ENCODE results near the gene ESYT3.

The ESYT3 gene

DNA sequence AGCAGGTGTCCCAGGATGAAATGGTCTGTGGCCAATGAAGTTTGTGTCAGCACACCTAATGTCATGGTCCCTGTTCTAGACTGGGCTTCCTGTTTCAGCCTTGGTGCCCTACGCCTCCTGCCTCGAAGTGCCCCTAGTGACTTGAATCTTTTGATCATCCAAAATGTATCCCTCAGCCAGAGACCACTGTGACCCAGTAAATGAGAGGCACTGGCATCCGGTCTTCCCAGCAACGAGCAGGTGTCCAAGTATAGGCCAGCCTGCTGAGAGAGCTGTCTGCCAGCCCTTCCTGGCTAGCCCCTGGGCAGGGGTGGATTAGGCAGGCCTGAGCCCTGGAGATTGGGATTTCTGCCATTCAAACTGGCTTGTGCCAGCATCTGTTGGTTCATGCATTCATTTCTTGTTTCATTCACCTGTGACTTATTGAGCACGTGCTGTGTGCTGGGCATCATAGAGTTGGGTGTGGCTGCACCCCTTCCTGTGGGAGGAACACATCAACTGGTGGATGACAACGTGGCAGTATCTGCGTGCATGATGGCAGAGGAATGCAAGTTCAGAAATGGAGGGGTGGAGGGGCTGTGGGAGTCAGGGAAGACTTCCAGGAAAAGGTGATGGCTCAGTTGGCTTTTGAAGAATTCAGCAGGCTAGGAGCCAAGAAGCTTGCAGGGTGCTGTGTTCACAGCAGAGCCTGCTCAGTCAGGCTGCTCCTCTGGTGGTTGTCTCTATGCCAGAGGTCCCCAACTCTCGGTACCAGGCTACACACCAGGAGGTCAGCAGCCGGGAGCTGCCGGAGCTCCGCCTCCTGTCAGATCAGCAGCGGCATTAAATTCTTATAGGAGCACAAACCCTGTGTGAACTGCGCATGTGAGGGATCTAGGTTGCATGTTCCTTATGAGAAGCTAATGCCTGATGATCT, 21.6 kb downstream of the ESYT3 start:
- Histone ChIP-seq H3K27me3 (ENCODE audit: insufficient read depth, low read length) (no peaks in the 10 kb centered on the region), H3K4me1 (ENCODE audit: control insufficient read depth, insufficient read depth, low read length, unreplicated experiment) (no peaks in the 10 kb centered on the region), H2AFZ (ENCODE audit: low read length, unreplicated experiment) (no peak overlapping the region), H3K4me3 (ENCODE audit: low read depth, low read length) (no peak overlapping the region), H3K79me2 (ENCODE audit: control insufficient read depth, insufficient read depth, low read length, unreplicated experiment) (no peaks in the 10 kb centered on the region), H3K36me3 (ENCODE audit: insufficient read depth, low read length) (no peaks in the 10 kb centered on the region), H3K27ac (ENCODE audit: low read depth, low read length) (no peak overlapping the region)

DNA sequence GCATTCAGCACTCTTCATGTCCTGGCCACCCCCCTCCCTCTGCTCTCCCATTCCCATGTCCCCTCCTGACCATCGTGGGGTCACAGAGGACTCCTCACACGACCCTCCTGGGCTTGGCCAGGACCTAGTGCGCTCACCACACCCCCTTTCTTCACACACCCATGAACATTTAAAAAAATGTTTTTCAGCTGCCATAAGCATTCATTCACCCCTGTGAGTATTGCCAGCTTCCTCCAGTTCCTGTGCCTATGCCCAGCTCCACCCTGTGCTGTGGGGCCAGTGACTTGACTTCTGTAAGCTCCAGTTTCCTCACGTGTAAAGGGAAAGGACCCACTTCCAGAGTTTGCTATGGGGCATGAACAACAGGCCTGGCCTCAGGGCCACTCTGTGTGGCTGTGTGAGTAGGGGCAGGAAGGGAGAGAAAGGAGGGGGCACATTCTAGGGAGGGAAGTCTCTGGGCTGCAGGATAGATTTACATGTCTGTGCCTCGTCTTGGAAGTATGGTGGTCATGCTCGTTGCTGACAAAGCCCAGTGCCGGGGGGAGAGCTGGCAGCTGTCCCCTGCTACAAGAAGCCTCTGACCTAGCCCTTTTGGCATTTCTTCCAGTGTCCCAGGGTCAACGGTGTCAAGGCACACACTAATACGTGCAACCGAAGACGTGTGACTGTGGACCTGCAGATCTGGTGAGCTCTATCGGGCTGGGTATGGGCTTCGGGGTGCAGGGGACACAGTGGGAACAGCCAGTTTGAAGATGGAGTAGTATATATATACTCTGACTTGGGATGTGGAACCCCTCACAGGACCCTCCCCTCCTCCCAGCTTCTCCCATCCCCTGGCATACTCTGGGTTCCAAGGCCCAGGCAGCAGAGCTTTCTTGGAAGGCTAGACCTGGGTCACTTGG, 22.8 kb downstream of the ESYT3 start:
- no peak overlapping the region for H3K27ac ChIP-seq (ENCODE audit: low read depth, low read length)
- H3K4me3 ChIP-seq (ENCODE audit: low read depth, low read length), result no peak overlapping the region
- no peak overlapping the region for H2AFZ ChIP-seq (ENCODE audit: low read length, unreplicated experiment)
- peaks cover 2% of the 10 kb centered on the region for H3K4me1 ChIP-seq (ENCODE audit: control insufficient read depth, insufficient read depth, low read length, unreplicated experiment)
- H3K27me3 ChIP-seq (ENCODE audit: insufficient read depth, low read length), result no peaks in the 10 kb centered on the region
- no peaks in the 10 kb centered on the region for H3K79me2 ChIP-seq (ENCODE audit: control insufficient read depth, insufficient read depth, low read length, unreplicated experiment)
- no peaks in the 10 kb centered on the region for H3K36me3 ChIP-seq (ENCODE audit: insufficient read depth, low read length)

DNA sequence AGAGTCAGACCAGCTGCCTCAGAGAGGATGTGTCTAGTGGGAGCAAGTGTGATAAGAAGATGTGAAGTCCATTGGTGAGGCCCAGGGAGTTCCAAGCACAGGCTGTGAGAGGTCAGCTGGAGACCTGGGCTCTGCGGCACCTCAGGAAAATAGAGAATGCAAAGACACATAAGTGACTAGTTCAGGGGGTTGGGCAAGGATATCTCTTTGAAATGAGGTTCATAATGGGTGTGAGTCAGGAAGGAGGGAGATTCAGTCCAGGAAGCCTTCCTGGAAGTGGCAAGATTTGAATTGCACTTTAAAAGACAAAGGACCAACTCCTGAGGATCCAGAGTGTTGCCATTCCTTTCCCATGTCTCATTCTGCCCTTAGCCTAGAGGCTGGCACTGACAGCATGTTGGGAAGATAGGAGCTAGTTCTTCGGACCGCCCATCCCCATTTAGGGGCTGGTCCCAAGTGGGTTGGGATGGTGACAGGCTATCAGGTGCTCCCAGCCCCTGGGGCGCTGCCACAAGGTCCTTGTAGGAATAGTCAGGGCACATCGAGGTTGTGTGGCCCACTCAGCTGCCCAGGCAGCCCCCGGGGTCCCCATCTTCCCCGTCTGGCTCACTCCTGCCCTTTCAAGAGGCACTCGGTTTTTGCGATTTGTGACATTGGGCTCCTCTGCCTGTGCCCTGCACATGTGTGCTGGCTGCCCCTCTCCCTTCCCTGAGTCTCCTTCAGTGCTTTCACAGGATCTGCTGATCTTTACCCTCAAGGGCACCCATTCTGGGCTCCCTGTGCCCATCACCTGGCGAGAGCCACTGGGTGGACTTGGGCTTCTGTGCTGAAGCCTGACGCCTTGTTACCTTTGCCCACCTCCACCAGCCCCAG, 23.7 kb downstream of the ESYT3 start:
- no peaks in the 10 kb centered on the region for H3K36me3 ChIP-seq (ENCODE audit: insufficient read depth, low read length)

DNA sequence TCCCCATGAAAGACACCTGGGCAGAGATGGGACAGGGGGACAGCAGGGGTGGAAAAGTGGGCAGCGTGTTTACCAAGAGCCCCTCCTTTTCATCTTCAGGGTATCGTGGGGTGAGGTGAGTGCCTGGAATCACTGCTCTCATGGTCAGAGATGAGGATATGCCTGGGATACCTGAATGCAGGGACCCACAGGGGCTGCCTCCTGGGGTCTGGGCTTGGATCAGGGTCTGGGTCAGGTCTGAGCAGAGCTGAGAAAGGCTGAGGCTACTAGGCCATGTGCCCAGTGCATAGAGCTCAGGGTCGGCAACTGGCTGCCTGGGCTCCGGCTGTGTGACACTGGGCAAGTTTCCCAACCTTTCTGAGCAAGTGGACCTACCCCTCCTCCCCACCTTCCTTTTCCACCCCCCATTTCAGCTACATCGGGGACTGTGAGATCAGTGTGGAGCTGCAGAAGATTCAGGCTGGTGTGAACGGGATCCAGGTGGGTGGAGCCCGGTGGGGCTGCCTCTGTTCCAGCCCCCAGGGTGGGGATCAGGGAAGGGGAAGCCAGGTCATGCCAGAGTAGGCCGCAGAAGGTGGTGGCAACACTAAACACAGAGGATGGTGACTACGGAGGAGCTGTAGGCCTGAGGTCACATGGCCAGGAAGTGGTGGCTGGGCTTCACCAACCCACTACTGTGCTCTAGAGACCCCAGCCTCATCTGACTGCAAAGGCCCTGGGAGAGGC, 24.5 kb downstream of the ESYT3 start:
- H3K27ac ChIP-seq (ENCODE audit: low read depth, low read length), result no peak overlapping the region
- peaks cover 2% of the 10 kb centered on the region for H3K4me1 ChIP-seq (ENCODE audit: control insufficient read depth, insufficient read depth, low read length, unreplicated experiment)
- no peaks in the 10 kb centered on the region for H3K79me2 ChIP-seq (ENCODE audit: control insufficient read depth, insufficient read depth, low read length, unreplicated experiment)
- H3K36me3 ChIP-seq (ENCODE audit: insufficient read depth, low read length), result no peaks in the 10 kb centered on the region
- H3K27me3 ChIP-seq (ENCODE audit: insufficient read depth, low read length), result no peaks in the 10 kb centered on the region
- H3K4me3 ChIP-seq (ENCODE audit: low read depth, low read length), result no peak overlapping the region
- H2AFZ ChIP-seq (ENCODE audit: low read length, unreplicated experiment), result no peak overlapping the region

More for the DNA sequence above, 23.7 kb downstream of the ESYT3 start:
- Histone ChIP-seq H3K4me1 (ENCODE audit: control insufficient read depth, insufficient read depth, low read length, unreplicated experiment) (peaks cover 2% of the 10 kb centered on the region), H3K79me2 (ENCODE audit: control insufficient read depth, insufficient read depth, low read length, unreplicated experiment) (no peaks in the 10 kb centered on the region), H3K27ac (ENCODE audit: low read depth, low read length) (no peak overlapping the region), H3K27me3 (ENCODE audit: insufficient read depth, low read length) (no peaks in the 10 kb centered on the region), H3K4me3 (ENCODE audit: low read depth, low read length) (no peak overlapping the region), H2AFZ (ENCODE audit: low read length, unreplicated experiment) (no peak overlapping the region)

DNA sequence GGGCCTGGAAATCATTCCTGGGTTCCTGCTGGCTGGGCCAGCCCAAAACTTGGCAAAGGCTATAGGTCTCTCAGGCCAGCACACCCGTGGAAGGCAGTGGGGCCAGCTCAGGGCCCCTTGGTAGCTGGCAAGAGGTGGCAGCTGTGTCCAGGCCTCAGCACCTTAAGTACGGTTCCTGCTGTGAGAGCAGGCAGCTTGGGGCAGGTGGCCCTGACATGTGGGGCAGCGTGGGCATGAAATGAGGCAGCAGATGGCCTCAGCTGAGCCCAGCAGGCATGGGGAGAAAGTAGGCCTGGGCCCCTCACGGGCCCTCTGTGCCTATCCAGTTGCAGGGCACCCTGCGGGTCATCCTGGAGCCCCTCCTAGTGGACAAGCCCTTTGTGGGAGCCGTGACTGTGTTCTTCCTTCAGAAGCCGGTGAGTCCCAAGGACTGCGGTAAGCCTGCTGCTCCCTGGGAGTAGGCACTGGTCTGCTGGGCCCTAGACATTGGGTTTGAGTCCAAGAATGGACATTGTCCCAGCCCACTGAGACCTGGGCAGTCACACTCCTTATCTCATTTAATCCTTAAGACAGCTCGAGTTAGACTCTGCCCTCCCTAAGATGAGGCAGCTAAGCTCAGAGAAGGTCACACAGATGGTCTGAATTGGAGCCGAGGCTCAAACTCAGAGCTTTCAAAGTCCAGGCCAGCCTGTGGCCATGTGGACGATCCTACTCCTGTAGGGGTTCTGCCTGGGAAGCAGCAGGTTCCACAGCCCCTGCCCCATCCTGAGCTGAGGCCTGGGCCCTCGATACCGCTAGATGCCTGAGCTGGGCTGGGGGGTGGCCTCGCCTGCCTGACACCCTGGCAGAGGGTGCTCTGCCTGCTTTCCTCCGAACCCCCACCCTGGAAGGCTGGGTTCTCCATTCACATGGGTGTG, 25.5 kb downstream of the ESYT3 start:
- H3K4me3 ChIP-seq (ENCODE audit: low read depth, low read length), result no peak overlapping the region
- H3K27me3 ChIP-seq (ENCODE audit: insufficient read depth, low read length), result no peaks in the 10 kb centered on the region
- no peaks in the 10 kb centered on the region for H3K36me3 ChIP-seq (ENCODE audit: insufficient read depth, low read length)
- H3K27ac ChIP-seq (ENCODE audit: low read depth, low read length), result no peak overlapping the region
- no peak overlapping the region for H2AFZ ChIP-seq (ENCODE audit: low read length, unreplicated experiment)
- H3K4me1 ChIP-seq (ENCODE audit: control insufficient read depth, insufficient read depth, low read length, unreplicated experiment), result peaks cover 2% of the 10 kb centered on the region
- H3K79me2 ChIP-seq (ENCODE audit: control insufficient read depth, insufficient read depth, low read length, unreplicated experiment), result no peaks in the 10 kb centered on the region

DNA sequence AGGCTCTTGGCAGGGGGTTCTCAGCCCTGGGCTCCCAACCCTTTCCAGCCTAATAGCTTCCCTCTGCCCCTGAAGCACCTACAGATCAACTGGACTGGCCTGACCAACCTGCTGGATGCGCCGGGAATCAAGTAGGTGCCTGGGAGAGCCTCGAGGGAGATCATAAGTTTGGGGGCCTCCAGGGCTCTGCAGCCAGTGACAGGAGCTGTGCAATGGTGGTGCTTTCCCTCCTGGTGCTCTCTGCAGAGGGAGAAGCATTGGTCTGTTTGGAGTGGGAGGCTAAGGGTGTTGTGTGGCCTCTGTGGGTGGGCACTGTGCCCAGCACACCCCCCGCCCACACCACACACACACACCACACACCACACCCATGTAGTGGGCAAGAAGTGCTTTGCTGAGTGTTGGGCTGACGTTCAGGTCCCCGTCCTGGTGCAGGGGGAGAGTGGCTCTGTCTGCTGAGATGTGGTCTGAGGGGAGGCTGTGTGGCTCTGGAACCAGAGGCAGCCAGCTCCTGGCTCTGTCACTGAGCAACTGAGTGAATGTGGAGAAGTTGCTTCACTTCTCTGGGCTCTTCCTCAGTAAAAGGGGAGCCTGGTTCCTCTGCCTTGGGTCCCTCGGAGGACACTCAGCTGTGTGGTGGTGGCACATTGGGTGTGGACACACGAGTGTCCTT, 26.3 kb downstream of the ESYT3 start:
- no peak overlapping the region for H3K4me3 ChIP-seq (ENCODE audit: low read depth, low read length)
- H3K27me3 ChIP-seq (ENCODE audit: insufficient read depth, low read length), result no peaks in the 10 kb centered on the region
- H3K36me3 ChIP-seq (ENCODE audit: insufficient read depth, low read length), result no peaks in the 10 kb centered on the region
- H3K4me1 ChIP-seq (ENCODE audit: control insufficient read depth, insufficient read depth, low read length, unreplicated experiment), result peaks cover 2% of the 10 kb centered on the region
- no peak overlapping the region for H3K27ac ChIP-seq (ENCODE audit: low read depth, low read length)
- H2AFZ ChIP-seq (ENCODE audit: low read length, unreplicated experiment), result no peak overlapping the region
- H3K79me2 ChIP-seq (ENCODE audit: control insufficient read depth, insufficient read depth, low read length, unreplicated experiment), result no peaks in the 10 kb centered on the region

DNA sequence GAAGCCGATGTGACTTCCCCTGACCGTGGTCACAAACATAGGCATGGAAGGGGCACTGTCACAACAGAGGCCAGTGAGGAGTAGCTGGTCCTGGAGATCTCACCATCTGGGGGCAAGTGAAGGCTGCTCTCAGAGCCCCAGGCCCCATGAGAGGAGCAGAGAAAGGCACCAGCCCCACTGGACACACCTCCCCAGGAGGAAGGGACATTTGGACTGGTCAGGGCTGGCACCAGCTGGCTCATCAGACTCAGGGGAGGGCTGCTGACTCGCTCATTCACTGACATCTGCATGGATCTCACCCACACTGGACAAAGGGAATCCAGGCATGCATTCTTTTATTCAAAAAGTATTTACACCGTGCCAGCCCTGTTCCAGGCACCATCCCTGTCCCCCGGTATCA, 26.8 kb downstream of the ESYT3 start:
- Histone ChIP-seq H3K4me1 (ENCODE audit: control insufficient read depth, insufficient read depth, low read length, unreplicated experiment) (peaks cover 2% of the 10 kb centered on the region), H3K4me3 (ENCODE audit: low read depth, low read length) (no peak overlapping the region), H3K79me2 (ENCODE audit: control insufficient read depth, insufficient read depth, low read length, unreplicated experiment) (no peaks in the 10 kb centered on the region), H3K36me3 (ENCODE audit: insufficient read depth, low read length) (no peaks in the 10 kb centered on the region), H2AFZ (ENCODE audit: low read length, unreplicated experiment) (no peak overlapping the region), H3K27ac (ENCODE audit: low read depth, low read length) (no peak overlapping the region), H3K27me3 (ENCODE audit: insufficient read depth, low read length) (no peaks in the 10 kb centered on the region)

DNA sequence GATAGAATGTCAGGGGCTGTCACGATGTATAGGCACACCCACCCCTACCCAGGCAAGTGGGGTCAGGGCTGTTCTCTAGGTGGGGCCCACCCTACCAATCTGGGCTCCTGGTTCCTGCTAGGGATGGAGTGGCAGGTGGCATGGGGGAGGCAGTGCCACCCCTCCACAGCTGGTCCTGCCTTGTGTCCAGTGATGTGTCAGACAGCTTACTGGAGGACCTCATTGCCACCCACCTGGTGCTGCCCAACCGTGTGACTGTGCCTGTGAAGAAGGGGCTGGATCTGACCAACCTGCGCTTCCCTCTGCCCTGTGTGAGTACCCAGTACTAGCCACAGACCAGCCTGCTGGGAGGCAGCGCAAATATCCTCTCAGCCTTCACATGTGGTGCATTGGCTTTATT, 27.5 kb downstream of the ESYT3 start:
- H3K36me3 ChIP-seq (ENCODE audit: insufficient read depth, low read length), result no peaks in the 10 kb centered on the region
- no peaks in the 10 kb centered on the region for H3K27me3 ChIP-seq (ENCODE audit: insufficient read depth, low read length)
- no peak overlapping the region for H3K27ac ChIP-seq (ENCODE audit: low read depth, low read length)
- no peak overlapping the region for H2AFZ ChIP-seq (ENCODE audit: low read length, unreplicated experiment)
- no peak overlapping the region for H3K4me3 ChIP-seq (ENCODE audit: low read depth, low read length)
- peaks cover 2% of the 10 kb centered on the region for H3K4me1 ChIP-seq (ENCODE audit: control insufficient read depth, insufficient read depth, low read length, unreplicated experiment)
- H3K79me2 ChIP-seq (ENCODE audit: control insufficient read depth, insufficient read depth, low read length, unreplicated experiment), result no peaks in the 10 kb centered on the region
